Endothelial cell of umbilical vein (primary cell): ENCODE data around the gene KCNQ5. TPM values are rescaled to one million over a fixed set of nuclear protein-coding genes. Genes with fewer than 3 reads are reported as not detected.

ENCODE experiments used
- BruUV-seq: library from RNA; stranded (reverse); fragments of 400-500 nt; replicated peaks from 2 replicates; lab custom pipeline; 2021; lab: Mats Ljungman, UMichigan
- CTCF ChIA-PET: fragments of 300-600, 350-600 bp; sonication (Branson Sonifier 250); formaldehyde crosslinking; loops from one replicate; lab custom pipeline; 2021; ENCODE audit warnings: antibody characterized with exemption, inconsistent platforms; lab: Charles Lee
- POLR2A ChIA-PET: fragments of 300-600, 350-600 bp; sonication (Branson Sonifier 250); formaldehyde crosslinking; loops from one replicate; lab custom pipeline; 2021; ENCODE audit warnings: antibody characterized with exemption, inconsistent platforms; lab: Charles Lee
- DNase-seq: peaks from one replicate; pipeline ENCODE4 v3.0.0-alpha.2; 2011; ENCODE audit warnings: low read depth, low spot score
- FAIRE-seq: peaks from 2 replicates; lab custom pipeline; 2011; peaks lifted over from hg19 to GRCh38; lab: Jason Lieb, UNC
- H2AFZ ChIP-seq: 2 replicates; pipeline ENCODE4 v1.6.0; 2012; ENCODE audit warnings: low read depth, low read length, control low read depth, inconsistent platforms
- H3K27ac ChIP-seq: 2 replicates; pipeline ENCODE4 v1.5.1; 2011; ENCODE audit warnings: low read depth, mild to moderate bottlenecking, control low read depth, low read length, moderate library complexity; ENCODE audit not compliant: insufficient read depth
- H3K27me3 ChIP-seq, 2 experiments: 2 replicates each; pipeline versions ENCODE4 v1.6.0 to v1.6.1; 2011; ENCODE audit warnings: low read length in 2 of 2, mixed read lengths in 1 of 2; ENCODE audit not compliant: control insufficient read depth in 2 of 2, insufficient read depth in 2 of 2
- H3K36me3 ChIP-seq, 2 experiments: 2 replicates in 1 of 2; 3 replicates in 1 of 2; pipeline ENCODE4 v1.5.1; 2011; ENCODE audit warnings: low read length in 2 of 2, mild to moderate bottlenecking in 1 of 2, moderate library complexity in 1 of 2; ENCODE audit not compliant: control insufficient read depth in 2 of 2, insufficient read depth in 2 of 2; ENCODE audit errors: extremely low read depth in 1 of 2
- H3K4me1 ChIP-seq: 3 replicates; pipeline ENCODE4 v1.5.1; 2011; ENCODE audit warnings: mild to moderate bottlenecking, low read length; ENCODE audit not compliant: control insufficient read depth, insufficient read depth; ENCODE audit errors: extremely low read depth
- H3K4me2 ChIP-seq: 2 replicates; pipeline ENCODE4 v1.6.1; 2011; ENCODE audit warnings: low read length, control low read depth, mixed read lengths; ENCODE audit not compliant: insufficient read depth
- H3K4me3 ChIP-seq, 3 experiments: fragments of 200-600 bp in 1 of 3; sonication (generic), shearing (Covaris generic) in 1 of 3; replicated peaks in 1 of 3; 2 replicates each; pipeline ENCODE4 v1.5.1; 2011 to 2016; ENCODE audit warnings: control low read depth in 3 of 3, low read length in 3 of 3, mild to moderate bottlenecking in 2 of 3, inconsistent platforms in 1 of 3, low read depth in 1 of 3, moderate library complexity in 1 of 3; ENCODE audit not compliant: insufficient read depth in 1 of 3
- H3K79me2 ChIP-seq: 2 replicates; pipeline ENCODE4 v1.6.0; 2012; ENCODE audit warnings: low read length, inconsistent platforms; ENCODE audit not compliant: control insufficient read depth, insufficient read depth
- H3K9ac ChIP-seq: replicated peaks from 2 replicates; pipeline ENCODE3; 2011; ENCODE audit warnings: low read length, control low read depth; ENCODE audit not compliant: insufficient read depth; ENCODE audit errors: extremely low read depth
- H3K9me1 ChIP-seq: replicated peaks from 3 replicates; pipeline ENCODE4 v1.6.0; 2011; ENCODE audit warnings: mild to moderate bottlenecking, low read length; ENCODE audit not compliant: control insufficient read depth, insufficient read depth; ENCODE audit errors: extremely low read depth
- H3K9me3 ChIP-seq: replicated peaks from 2 replicates; pipeline ENCODE4 v1.5.1; 2012; ENCODE audit warnings: low read length, inconsistent platforms; ENCODE audit not compliant: control insufficient read depth, insufficient read depth
- H4K20me1 ChIP-seq: replicated peaks from 2 replicates; pipeline ENCODE3; 2011; ENCODE audit warnings: mild to moderate bottlenecking, low read length; ENCODE audit not compliant: control insufficient read depth, insufficient read depth; ENCODE audit errors: extremely low read depth
- EZH2 ChIP-seq: IDR thresholded peaks from 2 replicates; pipeline ENCODE4 v1.6.1; 2012; ENCODE audit warnings: borderline replicate concordance, low read depth, mild to moderate bottlenecking, moderate library complexity, low read length, inconsistent platforms; ENCODE audit not compliant: severe bottlenecking
- FOS ChIP-seq: IDR thresholded peaks from 2 replicates; pipeline ENCODE4 v1.6.1; 2011; ENCODE audit warnings: mild to moderate bottlenecking, low read length, moderate library complexity, borderline replicate concordance; ENCODE audit not compliant: insufficient read depth
- GATA2 ChIP-seq: IDR thresholded peaks from 2 replicates; pipeline ENCODE4 v1.7.0; 2011; ENCODE audit warnings: low read depth, mild to moderate bottlenecking, moderate library complexity, mixed read lengths, low read length; ENCODE audit not compliant: insufficient read length, insufficient read depth
- JUN ChIP-seq: IDR thresholded peaks from 2 replicates; pipeline ENCODE4 v1.6.1; 2011; ENCODE audit warnings: borderline replicate concordance, low read depth; ENCODE audit not compliant: insufficient read length, insufficient read depth
- MYC ChIP-seq: IDR thresholded peaks from one replicate; pipeline ENCODE4 v1.6.1; 2011; ENCODE audit warnings: mild to moderate bottlenecking, low read depth, low read length
- POLR2A ChIP-seq: IDR thresholded peaks from 2 replicates; pipeline ENCODE4 v1.6.1; 2012; ENCODE audit warnings: low read depth, mild to moderate bottlenecking, control low read depth, low read length
- POLR2AphosphoS5 ChIP-seq: IDR thresholded peaks from 2 replicates; pipeline ENCODE4 v1.6.1; 2012; ENCODE audit warnings: low read depth, mild to moderate bottlenecking, control low read depth, low read length, moderate library complexity; ENCODE audit not compliant: insufficient read depth
- dilution Hi-C: fragments of 300-500 bp; cut with MboI; formaldehyde crosslinking; loops from one replicate; pipeline ENCODE4 v1.15.0; 2019; ENCODE audit warnings: low sequenced_read_pairs; ENCODE audit not compliant: extremely low pct_ligation_motif_present
- intact Hi-C: fragments of 100-400 bp; cut with micrococcal nuclease; formaldehyde crosslinking; loops from one replicate; pipeline ENCODE4 v1.10.0; 2022
- polyA plus RNA-seq, 4 experiments: library from polyadenylated mRNA; depleted of rRNA in 3 of 4; stranded (reverse) in 3 of 4; unstranded in 1 of 4; fragments of >200 nt; gene quantifications; 2 replicates each; pipeline versions ENCODE4 v1.2.1 to v1.2.3, GENCODE V29; 2011 to 2012; ENCODE audit warnings: missing spikeins in 1 of 4
- total RNA-seq: library from RNA; stranded (reverse); gene quantifications from 2 replicates; pipeline ENCODE4 v1.2.3, GENCODE V29; 2021
- TF ChIP-seq, protein P1 (sequence below): IDR thresholded peaks from 2 replicates; pipeline ENCODE4 v1.6.1; 2011; ENCODE audit not compliant: insufficient read depth, insufficient read length
- TF ChIP-seq, protein P2 (sequence below), 2 donors: IDR thresholded peaks; 1 replicate in 1 of 2; 2 replicates in 1 of 2; pipeline ENCODE4 v1.5.1; 2011; ENCODE audit warnings: low read length in 2 of 2, mild to moderate bottlenecking in 2 of 2, moderate library complexity in 2 of 2, control low read depth in 1 of 2, inconsistent platforms in 1 of 2, low read depth in 1 of 2; ENCODE audit not compliant: insufficient read depth in 1 of 2; ENCODE audit errors: extremely low read depth in 1 of 2

The KCNQ5 gene
- total and polyA plus RNA-seq, 2 donors (not counting 3 experiments of a cell fraction or from before 2014, with no cell fraction given): 0.22 TPM; not detected in 1

DNA sequence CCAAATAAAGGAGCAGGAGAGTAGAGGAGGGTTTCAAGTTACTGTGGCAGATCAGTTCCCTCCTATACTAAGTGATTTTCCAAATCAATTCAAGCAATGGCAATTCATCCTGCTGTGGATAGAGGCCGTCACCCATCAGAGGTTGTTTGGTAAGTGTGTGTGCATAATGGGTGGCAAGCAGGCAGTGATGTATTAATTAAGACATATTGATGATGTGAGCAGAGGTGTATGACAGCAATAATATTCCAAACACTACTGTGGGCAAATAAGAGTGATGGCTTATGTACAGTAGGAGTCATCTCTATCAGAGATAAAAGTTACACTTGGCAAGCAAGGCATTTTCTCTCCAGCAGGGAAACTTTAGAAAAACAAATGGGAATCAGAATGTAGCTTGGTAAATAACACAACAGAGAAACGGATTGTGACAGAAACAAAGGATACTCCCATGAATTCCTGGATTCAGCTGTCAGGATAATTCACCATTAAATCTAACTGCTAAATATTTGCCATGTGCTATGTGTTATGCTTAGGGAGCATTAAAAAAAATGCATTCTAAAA, 407.1 kb downstream of the KCNQ5 start:
- H2AFZ ChIP-seq: no peak overlapping the region
- FAIRE-seq: no peak
- ChIA-PET CTCF (no interaction called here), POLR2A (no interaction called here)
- H3K4me2 ChIP-seq: no peak overlapping the region
- H3K9me1 ChIP-seq: no peaks in the 10 kb centered on the region
- peaks cover 0 to 2% of the 10 kb centered on the region in 2 experiments for H3K27me3 ChIP-seq
- no peaks in the 10 kb centered on the region for H3K36me3 ChIP-seq
- no peaks in the 10 kb centered on the region for H3K4me1 ChIP-seq
- no peak overlapping the region for H3K27ac ChIP-seq
- H3K9me3 ChIP-seq: no peaks in the 10 kb centered on the region
- TF ChIP-seq, protein P1, sequence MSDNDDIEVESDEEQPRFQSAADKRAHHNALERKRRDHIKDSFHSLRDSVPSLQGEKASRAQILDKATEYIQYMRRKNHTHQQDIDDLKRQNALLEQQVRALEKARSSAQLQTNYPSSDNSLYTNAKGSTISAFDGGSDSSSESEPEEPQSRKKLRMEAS: no peak
- no peak for TF ChIP-seq POLR2A
- no peak for TF ChIP-seq FOS
- TF ChIP-seq, protein P2, sequence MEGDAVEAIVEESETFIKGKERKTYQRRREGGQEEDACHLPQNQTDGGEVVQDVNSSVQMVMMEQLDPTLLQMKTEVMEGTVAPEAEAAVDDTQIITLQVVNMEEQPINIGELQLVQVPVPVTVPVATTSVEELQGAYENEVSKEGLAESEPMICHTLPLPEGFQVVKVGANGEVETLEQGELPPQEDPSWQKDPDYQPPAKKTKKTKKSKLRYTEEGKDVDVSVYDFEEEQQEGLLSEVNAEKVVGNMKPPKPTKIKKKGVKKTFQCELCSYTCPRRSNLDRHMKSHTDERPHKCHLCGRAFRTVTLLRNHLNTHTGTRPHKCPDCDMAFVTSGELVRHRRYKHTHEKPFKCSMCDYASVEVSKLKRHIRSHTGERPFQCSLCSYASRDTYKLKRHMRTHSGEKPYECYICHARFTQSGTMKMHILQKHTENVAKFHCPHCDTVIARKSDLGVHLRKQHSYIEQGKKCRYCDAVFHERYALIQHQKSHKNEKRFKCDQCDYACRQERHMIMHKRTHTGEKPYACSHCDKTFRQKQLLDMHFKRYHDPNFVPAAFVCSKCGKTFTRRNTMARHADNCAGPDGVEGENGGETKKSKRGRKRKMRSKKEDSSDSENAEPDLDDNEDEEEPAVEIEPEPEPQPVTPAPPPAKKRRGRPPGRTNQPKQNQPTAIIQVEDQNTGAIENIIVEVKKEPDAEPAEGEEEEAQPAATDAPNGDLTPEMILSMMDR (IDR thresholded peaks at IDR 0.05; ENCODE audit: extremely low read depth in 1 of 2, insufficient read depth in 1 of 2, low read depth in 1 of 2, low read length in 2 of 2): no peak
- TF ChIP-seq POLR2AphosphoS5: no peak
- no peak for TF ChIP-seq JUN
- TF ChIP-seq EZH2: no peak
- TF ChIP-seq GATA2: no peak
- no peak for TF ChIP-seq MYC
- no peak for DNase-seq
- no peak overlapping the region for H3K9ac ChIP-seq
- no TSS peak for BruUV-seq
- H3K4me3 ChIP-seq: no peak overlapping the region
- dilution Hi-C loops: no loop called here
- no peaks in the 10 kb centered on the region for H3K79me2 ChIP-seq
- H4K20me1 ChIP-seq: no peaks in the 10 kb centered on the region
- intact Hi-C loops: no loop called here
